GM10847 (cell line): ENCODE data around the gene TNFSF4.

ENCODE experiments used
- POLR2A ChIP-seq: IDR thresholded peaks from 2 replicates; pipeline ENCODE4 v1.6.1; 2011; ENCODE audit not compliant: insufficient read length; ENCODE audit errors: extremely low read depth

Gene TNFSF4

GRCh38 chr1:173191011-173191705 is 16.0 kb downstream of the TNFSF4 start:
- TF ChIP-seq POLR2A = no peak

GRCh38 chr1:173190101-173190936 is 16.8 kb downstream of the TNFSF4 start:
- no peak for TF ChIP-seq POLR2A

GRCh38 chr1:173187671-173188237 is 19.4 kb downstream of the TNFSF4 start:
- TF ChIP-seq POLR2A = no peak

GRCh38 chr1:173181791-173182190 is 25.3 kb downstream of the TNFSF4 start:
- no peak for TF ChIP-seq POLR2A

- no peak for TF ChIP-seq POLR2A
These were observed 30.9 kb downstream of the TNFSF4 start for GRCh38 chr1:173176246-173176645.

- no peak for TF ChIP-seq POLR2A
These were observed 31.5 kb downstream of the TNFSF4 start for GRCh38 chr1:173175514-173176145.

- no peak for TF ChIP-seq POLR2A
These were observed 33.7 kb downstream of the TNFSF4 start for GRCh38 chr1:173173388-173173787.

GRCh38 chr1:173171152-173171551 is 36.0 kb downstream of the TNFSF4 start:
- no peak for TF ChIP-seq POLR2A

- no peak for TF ChIP-seq POLR2A
These were observed 38.2 kb downstream of the TNFSF4 start for GRCh38 chr1:173168941-173169340.

GRCh38 chr1:173164686-173165085 is 42.4 kb downstream of the TNFSF4 start:
- TF ChIP-seq POLR2A = no peak

GRCh38 chr1:173164178-173164577 is 43.0 kb downstream of the TNFSF4 start:
- TF ChIP-seq POLR2A = no peak

GRCh38 chr1:173163222-173163621 is 43.9 kb downstream of the TNFSF4 start:
- TF ChIP-seq POLR2A = no peak

GRCh38 chr1:173162601-173163000 is 44.5 kb downstream of the TNFSF4 start:
- TF ChIP-seq POLR2A = no peak

GRCh38 chr1:173161510-173162221 is 45.5 kb downstream of the TNFSF4 start:
- TF ChIP-seq POLR2A = no peak

- TF ChIP-seq POLR2A = no peak
These were observed 53.6 kb downstream of the TNFSF4 start for GRCh38 chr1:173153503-173153902.

- TF ChIP-seq POLR2A = no peak
These were observed 54.5 kb downstream of the TNFSF4 start for GRCh38 chr1:173152598-173152997.

GRCh38 chr1:173150795-173151194 is 56.3 kb downstream of the TNFSF4 start:
- no peak for TF ChIP-seq POLR2A
